HG03280 (cell line): ENCODE measurements around the gene SP6.

Experiments used
- ATAC-seq: cut with Tn5 transposase; IDR thresholded peaks from one replicate; pipeline ENCODE4 v1.9.1; 2021; ENCODE audit warnings: mild to moderate bottlenecking, moderate library complexity; ENCODE audit not compliant: unreplicated experiment

The SP6 gene

DNA sequence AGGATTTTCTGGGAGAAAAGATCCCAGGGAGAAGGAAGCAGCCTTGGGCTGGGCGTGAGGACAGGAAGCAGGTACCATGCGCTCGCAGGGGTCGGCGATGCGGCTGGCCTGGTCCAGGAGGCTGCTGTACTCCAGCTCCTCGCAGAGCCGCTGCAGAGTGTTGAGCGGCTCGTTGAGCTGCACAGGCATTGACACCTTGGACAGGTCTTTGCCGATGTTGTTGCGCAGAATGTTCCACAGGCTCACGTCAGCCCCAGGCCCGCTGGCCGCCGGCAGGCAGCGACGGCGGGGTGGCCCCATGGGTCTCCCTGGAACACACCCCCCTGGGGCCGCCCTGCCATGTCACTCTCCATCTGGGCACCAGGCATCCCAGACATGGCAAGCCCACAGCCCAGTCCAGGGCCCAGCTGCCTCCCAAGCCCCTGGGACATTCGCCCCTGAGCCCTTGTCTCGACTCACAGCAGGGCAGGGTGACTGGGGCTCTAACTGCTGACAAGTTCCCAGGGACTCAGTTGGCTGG lies 37.4 kb downstream of the SP6 start:
- ATAC-seq: no peak

DNA sequence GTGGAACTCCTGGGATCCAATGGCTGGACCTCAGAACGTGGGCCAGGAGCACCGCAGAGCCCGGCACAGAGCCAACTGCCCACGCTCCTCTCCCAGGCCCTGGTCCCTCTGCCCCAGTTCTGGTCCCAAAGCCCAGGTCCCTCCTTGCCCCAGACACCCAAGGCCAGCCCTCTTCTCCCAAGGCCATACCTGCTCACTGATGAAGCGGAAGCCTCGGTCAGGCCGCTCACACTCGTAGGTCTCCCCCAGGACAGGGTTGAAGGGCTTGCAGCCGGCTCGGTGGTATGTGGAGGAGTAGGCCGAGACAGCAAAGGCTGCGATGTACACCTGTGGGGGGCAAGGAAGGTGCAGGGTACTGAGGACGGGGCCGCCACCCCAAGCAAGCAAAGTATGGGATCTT lies 37.9 kb downstream of the SP6 start:
- ATAC-seq: no peak

DNA sequence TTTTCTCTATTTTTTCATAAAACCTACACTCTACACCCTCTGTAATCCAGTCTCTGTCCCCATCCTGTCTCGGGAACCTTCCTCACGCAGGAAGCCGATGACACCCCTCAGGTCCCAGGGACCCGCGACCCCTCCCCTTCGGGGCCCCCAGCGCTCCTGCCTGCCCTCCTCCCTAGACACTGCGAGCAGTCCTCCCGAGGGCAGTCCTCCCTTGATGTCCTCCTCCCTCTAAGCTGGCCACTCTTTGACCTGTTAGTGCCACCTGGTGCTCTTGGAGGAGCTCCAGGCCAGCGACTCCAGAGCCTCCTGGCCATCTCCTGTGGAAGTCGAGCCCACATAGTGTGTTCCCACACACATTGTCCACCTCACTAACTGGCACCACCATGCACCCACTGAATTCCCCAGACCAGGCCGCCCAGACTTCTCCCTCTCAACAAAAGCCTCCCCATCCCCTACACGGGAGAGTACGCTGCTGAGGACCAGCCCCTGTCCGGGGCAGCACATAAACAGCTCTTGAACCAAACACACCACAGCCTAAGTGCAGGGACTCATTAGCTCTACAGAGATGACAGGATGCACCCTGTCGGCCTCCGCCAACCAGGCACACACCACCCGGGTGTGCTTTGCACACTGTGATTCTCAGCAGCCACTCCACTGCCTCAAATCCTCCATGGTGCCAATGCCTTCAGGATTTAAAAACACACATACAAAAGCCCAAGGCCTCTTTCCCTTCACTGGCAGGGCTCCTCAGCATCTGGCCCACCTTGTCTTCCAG lies 38.6 kb downstream of the SP6 start:
- no peak for ATAC-seq

DNA sequence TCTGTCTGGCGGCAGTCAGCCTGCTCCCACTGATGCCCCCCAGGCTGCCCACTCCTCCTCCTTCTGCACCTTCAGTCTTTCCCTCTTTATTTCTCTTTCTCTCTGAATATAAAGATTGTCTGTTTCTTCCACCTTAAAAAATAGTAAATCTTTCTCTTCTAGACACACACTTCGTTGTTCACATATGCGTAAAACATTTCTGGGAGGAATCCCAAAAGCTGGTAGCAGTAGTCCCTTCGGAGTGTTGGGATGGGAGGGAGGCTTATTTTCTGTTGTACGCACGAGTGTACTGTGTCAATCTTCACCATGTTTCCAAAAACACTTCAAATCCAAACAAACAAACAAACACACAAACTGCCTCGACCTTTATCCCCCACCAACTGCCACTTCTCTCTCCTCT lies 39.3 kb downstream of the SP6 start:
- no peak for ATAC-seq

DNA sequence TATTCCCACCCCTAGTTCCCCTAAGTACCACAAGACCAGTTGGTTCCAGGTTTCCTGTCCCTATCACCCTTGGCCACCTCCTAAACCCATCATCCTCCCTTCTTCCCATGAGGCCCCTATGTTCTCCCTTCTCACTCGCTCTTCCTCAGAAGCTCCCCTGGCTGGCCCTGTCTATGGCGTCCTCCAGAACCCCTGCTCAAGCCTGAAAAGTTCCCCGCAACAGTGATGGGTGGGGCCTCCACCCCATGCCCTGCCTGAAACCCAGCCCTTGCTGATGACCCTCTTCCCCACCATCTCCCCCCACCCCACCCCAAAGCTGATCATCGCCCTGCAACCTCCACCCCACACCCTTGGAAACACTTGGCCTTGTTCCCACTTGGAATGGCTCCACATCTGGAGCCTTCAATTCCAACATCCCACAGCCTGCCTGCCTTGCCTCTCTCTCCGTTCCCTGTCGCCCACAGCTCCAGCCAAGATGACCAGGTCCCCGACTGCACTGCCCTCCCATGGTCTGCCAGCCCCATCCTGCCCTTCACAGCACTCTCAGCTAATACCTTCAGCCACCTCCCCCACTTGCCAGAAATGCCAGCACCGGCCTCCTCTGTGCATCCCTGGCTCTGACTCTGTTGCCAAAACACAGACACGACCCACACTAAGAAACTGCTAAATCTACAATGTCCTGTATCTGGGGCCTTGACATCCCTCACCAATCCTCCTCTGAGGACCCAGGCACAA lies 39.9 kb downstream of the SP6 start:
- no peak for ATAC-seq

DNA sequence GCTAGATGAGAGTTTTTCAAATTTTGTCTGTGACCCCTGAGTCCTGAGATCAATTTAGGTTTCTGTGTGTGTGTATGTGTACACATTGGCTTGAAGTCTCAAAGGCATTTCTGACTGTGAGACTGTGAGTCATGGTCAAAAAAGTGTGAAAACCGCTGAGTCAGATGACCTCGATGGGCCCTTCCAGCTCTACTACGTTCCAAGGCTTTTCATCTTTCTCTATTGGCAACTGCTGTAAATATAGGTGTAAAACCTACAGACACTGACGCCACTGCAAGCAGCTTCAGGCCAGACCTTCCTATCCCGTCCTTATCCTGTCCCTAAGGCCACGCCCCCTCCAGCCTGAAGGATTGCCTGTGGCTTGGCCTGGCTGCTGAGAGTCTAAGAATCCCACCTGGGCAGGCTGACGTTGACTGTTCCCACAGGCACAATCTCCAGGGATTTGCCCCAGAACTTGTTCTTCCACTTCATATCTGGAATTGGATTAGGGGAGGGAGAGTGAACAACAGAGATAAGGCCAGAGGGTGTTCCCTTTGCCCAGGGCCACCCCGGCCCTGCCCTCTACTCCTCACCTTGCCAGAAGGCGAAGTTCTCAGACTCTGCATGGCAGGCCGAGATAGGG lies 40.7 kb downstream of the SP6 start:
- no peak for ATAC-seq

DNA sequence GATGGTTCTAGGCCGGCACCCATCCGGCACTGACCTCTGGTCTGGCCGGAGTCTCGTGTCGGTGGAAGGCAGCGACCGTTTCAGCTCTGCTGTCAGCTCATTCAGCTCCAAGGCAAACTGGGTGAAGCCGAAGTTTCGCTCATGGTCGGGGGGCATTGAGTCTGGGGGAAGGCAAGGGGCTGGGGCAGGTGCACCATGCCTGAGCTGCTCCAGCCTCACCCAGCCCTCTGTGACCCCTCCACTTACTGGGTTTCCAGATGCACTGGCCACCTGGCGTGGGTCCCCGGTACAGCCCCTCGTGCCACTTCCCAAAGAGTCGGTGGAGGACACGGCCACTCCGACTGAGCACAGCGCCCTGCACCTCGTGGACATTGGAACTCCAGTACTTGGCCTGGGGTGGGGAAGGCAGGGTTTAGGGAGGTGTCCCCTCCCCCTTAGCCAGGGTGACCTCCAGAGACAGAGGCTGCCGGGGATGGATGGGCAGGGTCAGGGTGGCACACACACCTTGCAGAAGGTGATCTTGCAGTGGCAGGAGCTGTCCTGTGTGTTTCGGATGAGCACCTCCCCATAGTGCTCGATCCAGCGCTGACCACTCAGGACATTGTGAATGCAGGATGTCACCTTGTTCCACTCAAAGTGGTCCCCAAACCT lies 42.0 kb downstream of the SP6 start:
- ATAC-seq: no peak

DNA sequence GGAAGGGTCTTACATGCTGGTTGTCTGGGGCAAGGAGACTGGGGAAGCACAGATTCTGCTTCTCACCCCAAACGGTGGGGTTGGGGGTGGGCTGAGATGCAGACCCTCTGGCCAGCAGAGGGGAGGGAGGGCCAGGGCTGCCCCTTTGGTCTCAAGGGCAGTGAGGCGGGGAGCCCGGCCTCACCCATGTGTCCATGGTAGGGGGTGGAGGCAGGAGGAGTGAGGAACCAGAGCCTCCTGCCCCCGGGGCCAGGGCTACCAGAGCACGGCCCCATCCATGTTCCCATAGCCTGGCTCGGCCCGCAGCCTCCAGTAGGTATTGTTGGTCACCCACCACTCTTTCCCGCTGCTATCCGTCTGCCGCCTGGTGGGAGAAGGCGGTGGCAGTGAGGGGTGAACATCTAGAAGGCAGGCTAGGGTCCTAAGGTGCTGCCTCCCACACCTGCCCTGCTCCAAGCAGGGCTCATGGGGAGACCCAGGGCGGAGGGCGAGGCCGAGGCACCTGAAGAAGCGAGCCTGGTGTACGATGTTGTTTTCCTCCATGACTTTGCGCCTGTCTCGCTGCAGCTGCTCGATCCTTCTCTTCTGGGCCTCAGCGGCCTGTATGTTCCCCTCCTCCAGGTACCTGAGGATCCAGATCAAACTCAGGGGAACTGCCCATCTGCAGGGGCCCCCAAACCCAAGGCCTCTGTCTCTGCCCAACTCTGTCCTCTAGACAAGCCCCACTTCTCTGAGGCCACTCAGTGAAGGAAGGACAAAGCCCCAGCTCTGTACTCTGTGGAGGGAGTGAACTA lies 42.7 kb downstream of the SP6 start:
- ATAC-seq: no peak

DNA sequence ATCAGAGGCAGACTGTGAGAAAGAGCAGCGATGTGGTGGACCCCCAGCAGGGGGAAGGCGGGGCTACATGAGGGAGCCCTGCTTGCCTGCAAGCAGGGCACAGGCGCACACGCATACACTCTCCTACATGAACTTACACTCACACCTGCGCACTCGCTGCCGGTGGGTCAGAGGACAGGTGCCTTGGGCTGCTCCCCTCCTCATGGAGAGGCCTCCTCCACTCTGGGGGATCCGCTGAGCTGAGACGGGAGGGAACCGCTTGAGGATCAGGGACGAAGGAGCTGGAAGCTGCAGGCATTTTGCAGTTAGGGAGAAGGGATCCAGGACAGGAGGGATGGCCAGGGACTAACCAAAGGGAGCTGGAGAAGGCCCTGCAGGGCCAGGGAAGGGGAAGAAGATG lies 43.5 kb downstream of the SP6 start:
- ATAC-seq: no peak

DNA sequence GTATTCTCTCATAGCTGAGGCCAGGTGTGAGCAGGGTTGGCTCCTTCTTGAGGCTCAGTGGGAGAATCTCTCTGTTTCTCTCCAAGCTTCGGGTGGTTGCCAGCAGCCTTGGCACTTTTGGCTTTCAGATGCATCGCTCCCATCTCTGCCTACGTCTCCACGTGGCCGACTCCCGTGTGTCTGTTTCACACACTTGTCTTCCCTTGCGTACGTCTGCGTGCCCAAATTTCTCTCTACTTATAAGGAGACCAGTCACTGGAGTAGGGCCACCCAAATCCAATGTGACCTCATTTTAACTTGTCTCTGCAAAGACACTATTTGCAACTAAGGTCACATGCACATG lies 44.1 kb downstream of the SP6 start:
- no peak for ATAC-seq

DNA sequence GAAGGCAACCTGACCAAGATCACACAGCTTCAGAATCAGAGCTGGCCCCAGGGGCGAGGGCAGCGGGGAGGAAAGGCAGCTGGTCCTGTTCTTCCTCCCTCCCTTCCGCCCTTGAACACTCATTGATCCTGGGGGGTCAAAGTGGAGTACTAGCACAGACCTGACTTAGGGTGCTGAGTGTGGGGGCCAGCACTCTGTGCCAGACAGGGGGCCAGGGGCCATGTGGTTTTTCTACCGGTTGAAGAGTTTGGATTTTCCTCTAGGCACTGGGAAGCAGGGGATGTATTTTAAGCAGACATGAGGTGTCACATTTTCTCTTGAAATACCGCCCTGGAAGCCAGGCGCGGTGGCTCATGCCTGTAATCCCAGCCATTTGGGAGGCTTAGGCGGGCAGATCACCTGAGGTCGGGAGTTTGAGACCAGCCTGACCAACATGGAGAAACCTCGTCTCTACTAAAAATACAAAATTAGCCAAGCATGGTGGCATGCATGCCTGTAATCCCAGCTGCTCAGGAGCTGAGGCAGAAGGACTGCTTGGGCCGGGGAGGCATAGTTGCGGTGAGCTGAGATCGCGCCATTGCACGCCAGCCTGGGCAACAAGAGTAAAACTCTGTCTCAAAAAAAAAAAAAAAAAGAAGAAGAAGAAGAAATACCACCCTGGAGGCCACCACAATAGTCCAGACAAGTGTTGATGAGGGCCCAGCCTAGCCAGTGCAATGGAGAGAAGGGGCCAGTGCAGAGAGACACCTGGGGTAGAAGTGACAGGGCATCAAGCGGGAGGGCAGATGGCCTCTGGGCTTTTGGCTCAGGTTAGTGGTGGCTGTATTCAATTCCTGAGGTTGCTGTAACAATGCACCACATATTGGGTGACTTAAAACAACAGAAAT lies 44.7 kb downstream of the SP6 start:
- ATAC-seq: no peak

DNA sequence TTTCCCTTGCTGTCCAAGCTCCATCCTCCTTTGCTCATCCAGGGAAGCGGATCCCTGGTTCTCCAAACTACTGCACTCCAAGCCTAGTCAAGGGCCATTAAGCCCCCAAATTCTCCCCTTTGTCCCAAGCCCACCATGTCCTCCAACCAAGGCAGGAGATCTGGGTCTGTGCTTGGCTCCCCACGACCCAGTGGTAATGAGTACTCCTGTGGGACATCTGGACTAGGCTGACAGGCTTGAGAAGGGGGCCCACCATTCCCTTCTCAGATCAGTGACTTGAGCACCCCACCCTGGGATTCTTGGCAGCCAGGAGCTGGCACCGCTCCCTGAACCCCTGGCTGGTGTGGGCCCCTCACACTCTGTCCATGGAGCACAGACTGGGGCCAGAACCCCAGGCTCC lies 46.5 kb downstream of the SP6 start:
- ATAC-seq: no peak

DNA sequence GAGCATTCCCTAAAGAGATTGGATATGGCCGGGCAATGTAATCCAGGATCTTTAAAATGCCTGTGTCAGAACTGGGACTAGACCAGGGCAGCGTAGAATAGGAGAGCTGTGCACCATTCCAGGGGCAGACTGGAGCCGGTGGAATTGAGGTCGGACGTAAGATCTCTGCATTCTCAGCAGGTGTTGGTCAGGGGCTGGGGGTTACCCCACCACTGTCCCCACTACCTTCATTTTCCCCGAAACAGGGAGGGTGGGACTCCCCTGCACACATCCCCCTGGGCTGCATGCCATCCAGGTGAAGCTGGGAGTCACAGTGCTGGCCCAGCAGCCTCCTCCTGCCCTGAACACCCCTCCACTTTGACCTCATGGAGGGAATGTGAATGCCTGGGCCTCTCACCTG lies 47.2 kb downstream of the SP6 start:
- ATAC-seq: no peak

DNA sequence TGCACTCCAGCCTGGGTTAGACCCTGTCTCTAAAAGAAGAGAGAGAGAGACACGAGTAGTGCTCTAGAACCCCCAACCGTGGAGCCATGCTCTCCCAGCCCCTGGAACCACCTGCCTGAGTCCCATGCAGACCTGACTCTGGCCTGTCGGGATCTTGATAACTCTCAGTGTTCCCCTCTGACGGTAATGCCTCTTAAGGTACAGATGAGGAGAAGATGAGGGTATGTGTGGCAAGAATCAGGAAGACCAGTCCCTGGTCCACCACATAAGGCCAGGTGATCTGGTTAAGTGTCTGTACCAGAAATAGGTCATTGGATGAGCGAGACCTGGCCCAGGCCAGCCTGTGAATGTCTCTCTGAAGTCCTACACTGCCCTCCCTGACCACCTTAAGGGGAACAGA lies 47.8 kb downstream of the SP6 start:
- no peak for ATAC-seq

DNA sequence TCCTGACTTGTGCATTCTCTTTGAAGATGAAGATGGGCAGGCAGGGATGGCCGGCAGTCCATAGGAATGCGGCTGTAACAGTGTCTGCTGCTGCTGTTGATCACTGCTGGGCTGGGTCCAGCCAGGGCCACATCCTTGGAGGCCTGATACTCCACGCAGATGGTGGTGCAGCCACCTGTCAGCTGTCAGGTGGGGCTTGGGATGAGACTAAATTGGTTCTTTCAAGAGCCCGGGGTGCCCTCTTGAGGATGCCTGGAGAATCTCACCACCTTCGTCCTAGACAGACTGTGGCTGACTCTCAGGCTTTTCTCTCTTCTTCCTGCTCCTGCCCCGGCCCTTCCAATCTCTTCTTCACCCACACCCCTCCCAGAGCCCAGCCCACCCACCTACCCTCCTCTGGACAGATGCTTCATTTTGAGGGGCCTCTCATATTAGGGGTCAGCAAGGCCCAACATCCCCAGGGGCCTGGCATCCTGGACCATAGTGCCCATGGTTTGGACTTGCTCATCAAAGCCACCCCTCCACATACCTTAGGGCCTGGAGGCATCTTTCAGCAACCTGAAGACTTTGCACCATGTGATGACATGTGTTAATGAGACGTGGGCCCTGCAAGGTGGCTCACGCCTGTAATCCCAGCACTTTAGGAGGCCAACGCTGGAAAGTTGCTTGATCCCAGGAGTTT lies 48.5 kb downstream of the SP6 start:
- no peak for ATAC-seq

DNA sequence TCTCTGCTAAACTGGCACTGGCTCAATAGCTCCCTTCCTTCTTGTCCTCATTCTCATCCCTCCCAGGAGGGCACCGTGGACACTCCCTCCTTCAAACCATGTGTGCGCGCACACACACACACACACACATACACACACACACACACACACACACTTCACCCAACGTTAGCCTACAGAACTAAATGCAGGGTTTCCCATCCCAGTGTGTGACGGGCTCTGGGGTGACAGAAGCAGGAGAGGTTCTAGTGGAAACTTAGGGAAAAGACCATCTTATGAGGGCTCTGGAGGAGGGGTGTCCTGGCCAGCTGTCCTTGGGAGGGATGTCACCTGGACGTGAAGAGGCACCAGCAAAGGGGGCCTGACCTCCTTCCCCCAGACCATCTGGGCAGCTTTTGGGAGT lies 49.1 kb downstream of the SP6 start:
- no peak for ATAC-seq

DNA sequence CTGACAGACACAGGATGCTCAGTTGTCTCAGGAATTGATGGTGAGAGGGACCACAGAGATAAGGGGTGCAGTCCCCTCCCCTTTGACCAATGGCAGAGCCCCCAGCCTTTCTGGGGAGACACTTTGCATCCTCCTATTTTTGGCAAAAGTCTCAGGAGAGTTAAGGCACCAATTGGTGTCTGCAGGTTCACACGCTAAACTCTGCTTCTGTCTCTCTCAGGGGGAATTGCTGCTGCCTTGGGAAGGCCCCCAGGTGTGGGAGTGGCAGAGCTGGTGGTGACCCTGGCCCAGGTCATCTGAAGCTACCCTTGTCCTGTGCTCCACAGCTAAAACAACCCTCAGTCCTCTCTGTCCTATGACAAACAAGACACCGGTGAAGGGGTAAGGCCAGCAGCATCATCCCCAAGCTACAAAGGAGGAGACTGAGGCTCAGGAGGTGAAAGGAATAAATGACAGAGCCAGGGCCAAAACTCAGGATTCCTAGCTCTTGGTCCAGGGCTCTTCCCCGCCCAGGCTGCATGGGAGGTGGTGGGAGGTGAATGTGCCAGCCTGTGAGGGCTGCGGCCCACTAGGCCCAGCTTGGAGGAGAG lies 49.7 kb downstream of the SP6 start:
- no peak for ATAC-seq

DNA sequence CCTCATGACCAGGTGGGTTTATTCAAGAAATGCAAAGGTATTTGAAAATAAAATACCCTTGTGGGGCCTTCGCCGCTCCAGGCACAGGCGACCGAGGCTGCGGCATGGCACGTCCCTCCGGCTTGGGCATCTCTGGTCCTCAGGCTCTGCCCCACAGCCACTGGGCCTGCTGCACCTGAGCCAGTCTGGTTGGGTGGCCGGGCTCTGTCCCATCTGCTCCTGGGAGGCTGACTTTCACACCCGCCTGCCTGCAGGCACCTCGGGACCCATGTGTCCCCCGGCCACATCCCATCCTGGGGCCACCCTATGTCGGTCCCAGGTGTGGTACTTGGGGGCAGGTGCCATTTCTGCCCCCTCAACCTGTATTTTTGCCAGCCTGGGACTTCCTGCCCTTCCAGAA lies 50.3 kb downstream of the SP6 start:
- no peak for ATAC-seq

DNA sequence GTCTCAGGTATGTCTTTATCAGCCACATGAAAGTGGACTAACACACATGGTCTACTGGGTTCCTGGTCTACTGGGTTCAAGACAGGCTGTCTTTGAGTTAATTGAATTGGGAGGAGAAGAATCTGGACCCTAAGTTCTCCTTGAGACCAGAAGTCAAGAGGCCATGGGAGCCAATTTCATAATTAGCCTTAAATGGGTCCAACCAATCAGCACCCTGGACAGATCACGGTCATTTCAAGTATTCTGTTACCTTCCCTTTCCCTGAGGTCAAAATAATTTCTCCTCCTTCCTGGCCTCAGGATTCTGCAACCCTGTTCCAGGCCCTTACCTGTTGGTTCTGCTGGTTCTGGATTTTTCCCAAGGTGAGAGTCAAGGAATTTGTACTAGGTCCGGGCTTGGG lies 53.2 kb downstream of the SP6 start:
- no peak for ATAC-seq
